Measurements from ENCODE around the gene TNRC6B.

GRCh38 chr22:40243891-40244290 is 66.2 kb downstream of the TNRC6B start:
- no peak for TF ChIP-seq CTCF (IDR thresholded peaks at IDR 0.05; ENCODE audit: low read length)
- no peak for TF ChIP-seq EZH2 (IDR thresholded peaks at IDR 0.05; ENCODE audit: borderline replicate concordance, low read length)

Measured in OCI-LY1 (cell line).